K562 (cell line): ENCODE data around the gene MRPL48. TPM values are rescaled to one million over a fixed set of nuclear protein-coding genes. Genes with fewer than 3 reads are reported as not detected.

Experiments
- ATAC-seq: fragments of 200-7000 bp; cut with Tn5 transposase; 3 replicates; pipeline ENCODE4 v1.9.1; 2020; ENCODE audit warnings: moderate library complexity
- BruUV-seq: library from RNA; stranded (reverse); fragments of 400-500 nt; replicated peaks from 2 replicates; lab custom pipeline; 2021; lab: Mats Ljungman, UMichigan
- CTCF ChIA-PET: fragments of 300-600 bp; formaldehyde crosslinking; extraction: SDS; loops from one replicate; lab custom pipeline; 2021; ENCODE audit warnings: low intra/inter-chr PET ratio; lab: Yijun Ruan, JAX
- POLR2A ChIA-PET: fragments of 300-600, 350-650 bp; sonication (Branson Sonifier 250); formaldehyde crosslinking; extraction: SDS; loops from one replicate; lab custom pipeline; 2021; ENCODE audit warnings: antibody characterized with exemption, inconsistent platforms; lab: Yijun Ruan, JAX
- DNase-seq, 4 experiments: peaks; one replicate each; pipeline versions ENCODE4 v3.0.0 to v3.0.0-alpha.2; 2011 to 2018; ENCODE audit warnings: low spot score in 3 of 4, mixed read lengths in 3 of 4; ENCODE audit errors: extremely low read depth in 1 of 4
- FAIRE-seq: peaks from 2 replicates; lab custom pipeline; 2011; peaks lifted over from hg19 to GRCh38; lab: Jason Lieb, UNC
- H2AFZ ChIP-seq: 2 replicates; pipeline ENCODE4 v1.6.0; 2011; ENCODE audit warnings: low read depth, low read length, control low read depth, inconsistent platforms
- H3K27ac ChIP-seq: fragments of 200-600 bp; 3 replicates; pipeline ENCODE4 v1.8.0; 2011; ENCODE audit warnings: low read depth, mild to moderate bottlenecking, control low read depth, inconsistent platforms, low read length, moderate library complexity, mixed read lengths; ENCODE audit errors: extremely low read depth
- H3K27me3 ChIP-seq, 2 experiments: fragments of 300-600 bp in 1 of 2; 2 replicates in 1 of 2; 3 replicates in 1 of 2; pipeline versions ENCODE4 v1.6.0 to v1.8.0; 2011; ENCODE audit warnings: inconsistent platforms in 2 of 2, low read length in 2 of 2, mild to moderate bottlenecking in 1 of 2, mixed read lengths in 1 of 2, moderate library complexity in 1 of 2; ENCODE audit not compliant: control insufficient read depth in 2 of 2, insufficient read depth in 2 of 2
- H3K36me3 ChIP-seq: fragments of 300-600 bp; 3 replicates; pipeline ENCODE4 v1.8.0; 2011; ENCODE audit warnings: mild to moderate bottlenecking, low read length, inconsistent platforms; ENCODE audit not compliant: control insufficient read depth, insufficient read depth
- H3K4me1 ChIP-seq, 2 experiments: fragments of 200-600 bp in 1 of 2; replicated peaks in 1 of 2; 2 replicates in 1 of 2; 3 replicates in 1 of 2; pipeline versions ENCODE4 v1.5.1 to v1.8.0; 2011; ENCODE audit warnings: inconsistent platforms in 2 of 2, low read length in 2 of 2, mild to moderate bottlenecking in 1 of 2, mixed read lengths in 1 of 2, moderate library complexity in 1 of 2; ENCODE audit not compliant: control insufficient read depth in 2 of 2, insufficient read depth in 2 of 2
- H3K4me2 ChIP-seq: 2 replicates; pipeline ENCODE4 v1.6.1; 2011; ENCODE audit warnings: low read length, control low read depth, inconsistent platforms, mixed read lengths; ENCODE audit not compliant: insufficient read depth
- H3K4me3 ChIP-seq: fragments of 200-600 bp; sonication (generic), shearing (Covaris generic); 2 replicates; pipeline ENCODE4 v1.5.1; 2016; ENCODE audit warnings: control low read depth, inconsistent platforms
- H3K79me2 ChIP-seq: fragments of 200-600 bp; 3 replicates; pipeline ENCODE4 v1.8.0; 2011; ENCODE audit warnings: low read length, inconsistent platforms; ENCODE audit not compliant: control insufficient read depth, insufficient read depth
- H3K9ac ChIP-seq, 2 experiments: 2 replicates each; pipeline versions ENCODE4 v1.6.0 to v1.6.1; 2011; ENCODE audit warnings: low read depth in 2 of 2, low read length in 2 of 2, control low read depth in 1 of 2, inconsistent platforms in 1 of 2, mild to moderate bottlenecking in 1 of 2, mixed read lengths in 1 of 2; ENCODE audit not compliant: insufficient read depth in 1 of 2
- H3K9me1 ChIP-seq: one replicate; pipeline ENCODE4 v1.6.0; 2011; ENCODE audit warnings: inconsistent platforms, mild to moderate bottlenecking, low read length, moderate library complexity; ENCODE audit not compliant: control insufficient read depth, insufficient read depth
- H3K9me3 ChIP-seq: replicated peaks from 2 replicates; pipeline ENCODE4 v1.5.1; 2011; ENCODE audit warnings: low read depth, low read length, inconsistent platforms; ENCODE audit not compliant: control insufficient read depth, insufficient read depth
- H4K20me1 ChIP-seq: replicated peaks from 2 replicates; pipeline ENCODE4 v1.6.1; 2011; ENCODE audit warnings: low read length, inconsistent platforms, mixed read lengths; ENCODE audit not compliant: control insufficient read depth, insufficient read depth
- ARID3B ChIP-seq: fragments of 250-450 bp; sonication (Bioruptor Pico); IDR thresholded peaks from 2 replicates; pipeline ENCODE4 v1.4.0; 2020; ENCODE audit warnings: borderline replicate concordance
- CUX1 ChIP-seq: fragments of 200-800 bp; sonication (Bioruptor generic); IDR thresholded peaks from 2 replicates; pipeline ENCODE4 v1.6.1; 2016; ENCODE audit warnings: missing genetic modification characterization, missing compliant biosample characterization
- EP300 ChIP-seq: IDR thresholded peaks from 2 replicates; pipeline ENCODE4 v1.6.1; 2012; ENCODE audit warnings: low read length, improper control_type of control experiment
- RNF2 ChIP-seq: sonication (generic); IDR thresholded peaks from 2 replicates; pipeline ENCODE4 v1.6.1; 2016
- ZNF655 ChIP-seq: fragments of 250-450 bp; sonication (Bioruptor Pico); IDR thresholded peaks from 2 replicates; pipeline ENCODE4 v1.5.0; 2021
- WGBS: fragments of 100-300 bp; shearing (Covaris generic); methylation state at CpG from one replicate; pipeline ENCODE4 v1.1.6; 2016; ENCODE audit warnings: low coverage, mixed read lengths; ENCODE audit not compliant: insufficient coverage; ENCODE audit errors: missing lambda C conversion rate; 5-methylcytosine and 5-hydroxymethylcytosine counted together
- in situ Hi-C: fragments of 300-500 bp; cut with MboI; formaldehyde crosslinking; loops from 4 replicates; pipeline ENCODE4 v1.15.0; 2018; ENCODE audit warnings: inconsistent platforms, mixed read lengths
- intact Hi-C: fragments of 100-400 bp; cut with micrococcal nuclease; formaldehyde crosslinking; loops from 2 replicates; pipeline ENCODE4 v1.14.2; 2022
- polyA plus RNA-seq, 8 experiments: library from polyadenylated mRNA; depleted of rRNA in 4 of 8; stranded (reverse) in 5 of 8; unstranded in 3 of 8; fragments of >200 nt; fragmentation: Nextera tagmentation in 2 of 8; fragmentation: Illumina TruSeq in 1 of 8; extraction: Ambion mirVana in 2 of 8; extraction: Trizol in 1 of 8; gene quantifications; 2 replicates each; pipeline versions ENCODE4 v1.2.1 to v1.2.3, GENCODE V29; 2011 to 2014; ENCODE audit warnings: inconsistent platforms in 1 of 8, missing spikeins in 1 of 8
- total RNA-seq, 7 experiments: library from RNA; depleted of rRNA in 6 of 7; stranded (reverse); fragments of >200 nt in 6 of 7; fragmentation: Illumina TruSeq in 2 of 7; extraction: Trizol in 2 of 7; gene quantifications; 2 replicates each; pipeline versions ENCODE4 v1.2.1 to v1.2.3, GENCODE V29; 2011 to 2021; ENCODE audit warnings: low replicate concordance in 1 of 7
- TF ChIP-seq, protein P1 (sequence below): fragments of 450-650 bp; IDR thresholded peaks from 2 replicates; pipeline ENCODE4 v1.6.1; 2016; ENCODE audit warnings: low read depth, mild to moderate bottlenecking, moderate library complexity
- TF ChIP-seq, protein P2 (sequence below): fragments of 450-650 bp; IDR thresholded peaks from 2 replicates; pipeline ENCODE4 v1.6.1; 2017; ENCODE audit warnings: antibody characterized with exemption

The MRPL48 gene
- total and polyA plus RNA-seq, 9 of the 15 experiments (the other 6 are each of a cell fraction or from before 2014, with no cell fraction given), result 66.0 to 237 (median 104) TPM

DNA sequence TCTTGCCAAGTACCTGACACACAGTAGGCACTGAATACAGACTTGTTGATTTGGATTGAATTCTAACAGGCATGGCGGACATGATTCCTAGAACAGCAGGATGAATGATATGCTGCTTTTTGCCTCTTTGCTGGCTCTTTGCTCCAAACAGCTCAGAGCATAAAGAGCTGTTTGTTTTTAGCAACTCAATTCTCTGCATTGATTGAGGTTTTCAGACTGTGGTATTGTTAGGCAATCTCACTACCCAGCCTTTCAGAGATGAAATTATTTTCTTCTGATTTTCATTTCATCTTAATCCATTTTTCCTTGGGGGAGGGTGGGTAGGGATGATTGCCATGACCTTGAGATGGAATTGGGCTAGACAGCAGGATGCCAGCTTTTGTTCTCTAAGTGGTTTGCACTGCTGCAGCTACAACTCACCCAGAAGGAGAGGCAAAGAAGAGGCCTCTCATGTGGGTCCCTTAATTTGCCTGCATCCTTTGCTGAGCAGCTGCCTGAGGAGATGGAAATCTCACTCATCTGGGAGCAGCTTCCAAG lies 68.4 kb downstream of the MRPL48 start:
- WGBS, result 94% methylated on average over 1 of the region's 1 CpG
- ChIA-PET POLR2A (interaction anchor here (0.7 to 4.3 kb wide), 4 partner anchors 10 to 30 kb away, joined by 3 to 20 read pairs (median 6); no protein-coding TSS in a partner anchor), CTCF (no interaction called here)
- Histone ChIP-seq H3K4me2 (no peak overlapping the region), H3K79me2 (no peaks in the 10 kb centered on the region), H3K4me3 (no peak overlapping the region), H3K9me3 (no peaks in the 10 kb centered on the region), H3K36me3 (peaks cover 30% of the 10 kb centered on the region), H3K27ac (no peak overlapping the region), H3K9ac (no peak overlapping the region), H3K9me1 (no peaks in the 10 kb centered on the region), H3K27me3 (no peaks in the 10 kb centered on the region), H2AFZ (no peak overlapping the region), H3K4me1 (peaks cover 0 to 13% of the 10 kb centered on the region in 2 experiments; a peak in 3 of 5 replicates), H4K20me1 (no peaks in the 10 kb centered on the region)
- no peak for DNase-seq
- in situ Hi-C loops, result no loop called here
- no peak for FAIRE-seq
- ATAC-seq, result peak; percentile 26; the same call in 1 of the 3 replicates
- no TSS peak for BruUV-seq
- intact Hi-C loops, result no loop called here
- TF ChIP-seq ARID3B (CRISPR knock-in tag) (no peak), ZNF655 (CRISPR knock-in tag) (no peak), RNF2 (no peak), EP300 (no peak), CUX1 (no peak)
- TF ChIP-seq, protein P1, sequence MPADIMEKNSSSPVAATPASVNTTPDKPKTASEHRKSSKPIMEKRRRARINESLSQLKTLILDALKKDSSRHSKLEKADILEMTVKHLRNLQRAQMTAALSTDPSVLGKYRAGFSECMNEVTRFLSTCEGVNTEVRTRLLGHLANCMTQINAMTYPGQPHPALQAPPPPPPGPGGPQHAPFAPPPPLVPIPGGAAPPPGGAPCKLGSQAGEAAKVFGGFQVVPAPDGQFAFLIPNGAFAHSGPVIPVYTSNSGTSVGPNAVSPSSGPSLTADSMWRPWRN, result no peak
- TF ChIP-seq, protein P2, sequence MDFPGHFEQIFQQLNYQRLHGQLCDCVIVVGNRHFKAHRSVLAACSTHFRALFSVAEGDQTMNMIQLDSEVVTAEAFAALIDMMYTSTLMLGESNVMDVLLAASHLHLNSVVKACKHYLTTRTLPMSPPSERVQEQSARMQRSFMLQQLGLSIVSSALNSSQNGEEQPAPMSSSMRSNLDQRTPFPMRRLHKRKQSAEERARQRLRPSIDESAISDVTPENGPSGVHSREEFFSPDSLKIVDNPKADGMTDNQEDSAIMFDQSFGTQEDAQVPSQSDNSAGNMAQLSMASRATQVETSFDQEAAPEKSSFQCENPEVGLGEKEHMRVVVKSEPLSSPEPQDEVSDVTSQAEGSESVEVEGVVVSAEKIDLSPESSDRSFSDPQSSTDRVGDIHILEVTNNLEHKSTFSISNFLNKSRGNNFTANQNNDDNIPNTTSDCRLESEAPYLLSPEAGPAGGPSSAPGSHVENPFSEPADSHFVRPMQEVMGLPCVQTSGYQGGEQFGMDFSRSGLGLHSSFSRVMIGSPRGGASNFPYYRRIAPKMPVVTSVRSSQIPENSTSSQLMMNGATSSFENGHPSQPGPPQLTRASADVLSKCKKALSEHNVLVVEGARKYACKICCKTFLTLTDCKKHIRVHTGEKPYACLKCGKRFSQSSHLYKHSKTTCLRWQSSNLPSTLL, result no peak
